Uterus (tissue), 2 donors: ENCODE results near the gene EYA4.

ENCODE experiments used
- CTCF ChIP-seq, 4 experiments: fragments of 200-600 bp in 2 of 4; fragments of 450-650 bp in 2 of 4; sonication (generic) in 2 of 4; IDR thresholded peaks; one replicate each; pipeline ENCODE4 v1.5.1; 2016 to 2019; ENCODE audit warnings: antibody characterized with exemption in 4 of 4, mild to moderate bottlenecking in 2 of 4, moderate library complexity in 1 of 4
- POLR2A ChIP-seq, 2 donors: fragments of 450-650 bp; IDR thresholded peaks; one replicate each; pipeline ENCODE4 v1.6.1; 2016; ENCODE audit warnings: antibody characterized with exemption in 2 of 2, mild to moderate bottlenecking in 1 of 2, moderate library complexity in 1 of 2

- TF ChIP-seq POLR2A (IDR thresholded peaks at IDR 0.05) (no peak), CTCF (IDR thresholded peaks at IDR 0.05) (no peak)
Measured at GRCh38 chr6:133326584-133326983, 85.4 kb downstream of the EYA4 start.
